HG03108 (cell line): ENCODE results near the gene RCOR3.
"Not testable (repeated sequence)": the region's sequence is repeated elsewhere in the genome, so short reads cannot be mapped to it uniquely, and the experiment has no call there.

Source experiments
- ATAC-seq: cut with Tn5 transposase; IDR thresholded peaks from one replicate; pipeline ENCODE4 v1.9.1; 2021; ENCODE audit warnings: moderate library complexity; ENCODE audit not compliant: unreplicated experiment

The RCOR3 gene

DNA sequence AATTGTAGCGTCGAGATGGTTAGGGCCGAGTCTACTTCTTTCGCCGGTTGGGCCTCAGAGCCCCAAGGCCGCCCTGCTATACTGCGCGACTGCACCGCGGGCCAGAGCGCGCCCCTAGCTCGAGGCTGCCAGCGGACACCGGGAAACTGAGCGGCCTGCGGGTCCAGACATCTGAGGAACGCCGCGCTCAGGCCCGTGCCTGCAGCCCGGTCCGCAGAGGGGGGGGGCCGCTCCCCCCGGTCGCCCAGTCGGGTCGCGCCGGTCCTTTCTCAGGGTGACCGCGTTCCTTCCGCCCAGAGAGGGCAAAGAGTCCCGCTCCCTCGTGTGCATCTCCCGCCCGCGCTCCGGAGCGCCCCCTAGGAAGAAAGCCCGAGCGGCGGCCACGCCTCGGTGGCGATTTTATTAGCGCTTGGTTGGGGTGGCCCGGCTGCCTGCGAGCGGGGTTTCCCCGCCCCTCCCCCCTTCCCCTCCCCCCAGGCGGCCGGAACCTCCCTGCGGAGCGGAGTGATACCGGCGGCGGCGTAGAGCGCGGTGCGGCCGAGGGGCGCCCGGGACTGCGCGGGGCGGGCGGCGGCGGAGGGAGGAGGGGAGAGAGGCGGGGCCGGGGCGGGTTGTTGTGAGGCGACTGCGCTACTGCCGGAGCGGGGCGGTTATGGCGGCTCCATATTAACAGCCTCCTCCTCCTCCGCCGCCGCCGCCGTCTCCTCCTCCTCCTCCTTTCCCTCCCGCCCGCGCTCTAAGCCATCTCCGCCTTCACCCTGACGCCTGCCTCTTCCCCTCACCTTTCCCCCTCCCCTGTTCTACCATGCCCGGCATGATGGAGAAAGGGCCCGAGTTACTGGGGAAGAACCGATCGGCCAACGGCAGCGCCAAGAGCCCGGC lies at the start of gene RCOR3:
Gene RCOR3, plus strand, starts transcription at position 611 of the 882 bp plus-strand sequence. Its CDS starts 195 bp downstream, at position 806.
- peak; percentile 69 for ATAC-seq

DNA sequence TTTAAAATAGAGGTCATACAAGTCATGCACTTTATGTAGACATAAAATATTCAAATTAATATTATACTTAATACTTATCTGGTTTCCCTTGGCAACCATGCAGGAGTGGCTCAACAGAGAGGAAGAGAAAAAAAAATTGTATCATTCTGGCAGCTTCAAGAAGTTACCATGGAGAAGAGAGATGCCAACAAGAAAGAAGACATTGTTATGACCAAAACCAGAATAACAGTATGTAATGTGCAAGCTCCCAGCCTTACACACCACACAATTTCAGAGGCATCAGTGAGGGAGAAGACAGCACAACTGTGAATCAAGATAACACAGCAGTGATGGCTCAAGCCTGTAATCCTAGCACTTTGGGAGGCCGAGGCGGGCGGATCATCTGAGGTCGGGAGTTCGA lies 49.1 kb upstream of the RCOR3 start:
- ATAC-seq: no peak

DNA sequence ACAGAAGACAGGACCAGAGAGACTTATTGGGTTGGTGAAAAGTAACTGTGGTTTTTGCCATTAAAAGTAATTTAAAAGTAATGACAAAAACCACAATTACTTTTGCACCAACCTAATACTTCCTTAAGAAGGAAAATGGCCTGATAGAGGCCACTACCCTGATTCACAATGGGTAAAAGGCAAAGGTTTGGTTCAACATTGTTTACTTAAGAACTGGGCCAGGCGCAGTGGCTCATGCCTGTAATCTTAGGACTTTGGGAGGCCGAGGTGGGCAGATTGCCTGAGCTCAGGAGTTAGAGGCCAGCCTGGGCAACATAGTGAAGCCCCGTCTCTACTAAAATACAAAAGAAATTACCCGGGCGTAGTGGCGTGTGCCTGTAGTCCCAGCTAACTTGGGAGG lies 48.2 kb upstream of the RCOR3 start:
- ATAC-seq: no peak

DNA sequence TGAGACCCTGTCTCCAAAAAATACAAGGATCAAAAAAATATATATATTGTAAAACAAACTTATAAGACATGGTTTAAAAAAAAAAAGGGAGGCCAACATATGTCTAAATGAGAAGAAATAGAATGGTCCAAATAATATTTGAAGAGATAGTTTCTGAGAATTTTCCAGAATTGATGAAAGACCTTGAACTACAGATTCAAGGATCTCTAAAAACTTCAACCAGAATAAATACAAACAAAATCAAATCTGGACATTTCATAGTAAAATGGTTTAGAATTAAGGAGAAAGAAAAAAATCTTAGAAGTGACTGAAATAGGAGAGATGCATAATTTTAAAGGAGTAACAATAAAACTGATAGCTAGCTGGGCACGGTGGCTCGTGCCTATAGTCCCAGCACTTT lies 45.5 kb upstream of the RCOR3 start:
- ATAC-seq: no peak

DNA sequence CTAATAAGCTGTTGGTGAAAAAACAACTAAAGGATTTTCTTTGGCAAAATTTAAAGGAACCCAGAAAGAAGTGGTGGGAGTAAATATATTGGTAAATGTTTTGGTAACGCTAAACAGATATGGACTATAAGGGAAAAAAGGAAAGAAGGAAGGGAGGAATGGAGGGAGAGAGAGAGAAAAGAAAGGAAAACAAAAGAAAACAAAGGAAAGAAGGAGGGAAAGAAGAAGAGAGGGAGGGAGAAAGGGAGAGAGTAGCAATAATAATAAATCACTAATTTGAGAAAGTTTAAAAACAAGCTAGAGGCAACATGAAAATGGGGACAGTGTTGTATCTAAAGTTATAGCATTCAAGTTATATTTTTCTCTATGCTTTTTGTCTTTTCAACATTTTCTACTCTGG lies 43.6 kb upstream of the RCOR3 start:
- ATAC-seq: no peak

DNA sequence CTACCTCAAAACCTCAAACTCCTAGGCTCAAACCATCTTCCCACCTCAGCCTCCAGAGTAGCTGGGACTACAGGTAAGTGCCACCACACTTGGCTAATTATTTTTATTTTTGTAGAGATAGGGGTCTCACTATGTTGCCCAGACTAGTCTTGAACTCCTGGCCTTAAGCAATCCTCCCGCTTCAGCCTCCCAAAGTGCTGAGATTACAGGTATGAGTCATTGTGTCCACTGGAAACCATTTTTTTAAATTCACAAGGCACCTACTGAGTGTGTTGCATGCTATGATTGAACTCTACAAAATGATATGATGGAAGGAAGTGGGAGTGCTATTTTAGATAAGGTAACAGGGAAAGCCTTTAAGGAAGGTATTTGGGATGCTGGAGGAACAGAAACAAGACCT lies 41.8 kb upstream of the RCOR3 start:
- no peak for ATAC-seq

DNA sequence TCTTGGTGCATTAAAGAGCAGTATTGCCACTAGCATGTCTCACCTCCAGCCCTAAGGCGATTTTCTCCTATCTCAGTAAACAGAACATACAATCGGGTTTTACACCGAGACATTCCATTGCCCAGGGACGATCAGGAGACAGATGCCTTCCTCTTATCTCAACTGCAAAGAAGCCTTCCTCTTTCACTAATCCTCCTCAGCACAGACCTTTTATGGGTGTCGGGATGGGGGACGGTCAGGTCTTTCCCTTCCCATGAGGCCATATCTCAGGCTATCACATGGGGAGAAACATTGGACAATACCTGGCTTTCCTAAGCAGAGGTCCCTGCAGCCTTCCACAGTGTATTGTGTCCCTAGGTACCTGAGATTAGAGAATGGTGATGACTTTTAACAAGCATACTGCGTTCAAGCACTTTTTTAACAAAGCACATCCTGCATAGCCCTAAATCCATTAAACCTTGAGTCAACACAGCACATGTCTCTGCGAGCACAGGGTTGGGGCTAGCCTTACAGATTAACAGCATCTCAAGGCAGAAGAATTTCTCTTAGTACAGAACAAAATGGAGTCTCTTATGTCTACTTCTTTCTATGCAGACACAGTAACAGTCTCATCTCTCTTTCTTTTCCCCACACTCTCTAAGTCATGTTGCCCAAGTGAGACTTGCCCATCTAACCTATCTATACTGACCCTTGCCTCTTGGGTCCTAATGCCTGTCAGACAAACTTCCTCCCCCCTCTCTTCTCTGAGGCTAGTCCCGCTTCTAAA lies 36.5 kb upstream of the RCOR3 start:
- not testable (repeated sequence) for ATAC-seq

DNA sequence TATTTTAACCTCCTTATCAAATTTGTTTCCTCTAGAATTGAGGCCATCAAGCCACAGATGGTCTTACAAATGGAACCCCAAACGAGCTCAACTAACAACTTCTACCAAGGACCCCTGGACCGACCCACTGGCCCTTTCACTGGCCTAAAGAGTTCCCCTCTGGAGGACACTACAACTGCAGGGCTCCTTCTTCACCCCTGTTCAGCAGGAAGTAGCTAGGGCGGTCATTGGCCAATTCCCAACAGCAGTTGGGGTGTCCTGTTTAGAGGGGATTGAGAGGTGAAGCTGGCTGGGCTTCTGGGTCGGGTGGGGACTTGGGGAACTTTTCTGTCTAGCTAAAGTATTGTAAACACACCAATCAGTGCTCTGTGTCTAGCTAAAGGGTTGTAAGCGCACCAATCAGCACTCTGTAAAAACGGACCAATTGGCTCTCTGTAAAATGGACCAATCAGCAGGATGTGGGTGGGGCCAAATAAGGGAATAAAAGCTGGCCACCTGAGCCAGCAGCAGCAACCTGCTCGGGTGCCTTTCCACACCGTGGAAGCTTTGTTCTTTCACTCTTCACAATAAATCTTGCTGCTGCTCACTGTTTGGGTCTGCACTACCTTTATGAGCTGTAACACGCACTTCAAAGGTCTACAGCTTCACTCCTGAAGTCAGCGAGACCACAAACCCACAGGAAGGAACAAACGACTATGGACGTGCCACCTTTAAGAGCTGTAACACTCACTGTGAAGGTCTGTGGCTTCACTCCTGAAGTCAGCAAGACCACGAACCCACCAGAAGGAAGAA lies 30.4 kb upstream of the RCOR3 start:
- not testable (repeated sequence) for ATAC-seq

DNA sequence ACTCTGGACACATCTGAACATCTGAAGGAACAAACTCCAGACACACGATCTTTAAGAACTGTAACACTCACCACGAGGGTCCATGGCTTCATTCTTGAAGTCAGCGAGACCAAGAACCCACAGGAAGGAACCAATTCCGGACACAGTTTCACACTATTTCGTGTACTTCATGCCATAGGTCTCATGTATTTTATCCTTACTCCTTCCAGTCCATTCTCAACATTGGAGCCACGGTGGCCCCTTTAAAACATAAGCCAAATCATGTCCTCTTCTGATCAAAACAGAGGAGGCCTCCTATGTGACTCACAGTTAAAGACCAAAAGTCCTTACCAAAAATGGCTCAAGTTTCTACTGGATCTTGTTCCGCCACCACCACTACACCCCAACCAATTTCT lies 29.8 kb upstream of the RCOR3 start:
- no peak for ATAC-seq

DNA sequence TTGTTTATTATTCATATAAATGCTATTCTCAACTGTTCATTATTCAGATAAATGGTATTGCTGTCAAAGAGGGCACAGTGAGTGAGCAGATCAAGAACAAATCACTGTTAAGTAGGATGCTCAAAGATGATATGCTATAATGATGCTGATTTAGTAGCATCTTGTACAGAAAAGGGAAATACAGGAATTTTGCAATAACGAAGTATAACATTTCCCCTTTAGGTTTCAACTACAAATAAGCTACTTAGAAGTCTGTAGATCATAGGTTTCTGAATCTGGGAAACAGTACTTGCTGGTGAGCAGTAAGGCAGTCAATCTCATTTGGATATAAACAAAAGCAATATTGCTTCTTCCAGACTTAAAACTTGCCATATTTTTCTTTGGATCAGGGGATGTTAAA lies 27.3 kb upstream of the RCOR3 start:
- no peak for ATAC-seq

DNA sequence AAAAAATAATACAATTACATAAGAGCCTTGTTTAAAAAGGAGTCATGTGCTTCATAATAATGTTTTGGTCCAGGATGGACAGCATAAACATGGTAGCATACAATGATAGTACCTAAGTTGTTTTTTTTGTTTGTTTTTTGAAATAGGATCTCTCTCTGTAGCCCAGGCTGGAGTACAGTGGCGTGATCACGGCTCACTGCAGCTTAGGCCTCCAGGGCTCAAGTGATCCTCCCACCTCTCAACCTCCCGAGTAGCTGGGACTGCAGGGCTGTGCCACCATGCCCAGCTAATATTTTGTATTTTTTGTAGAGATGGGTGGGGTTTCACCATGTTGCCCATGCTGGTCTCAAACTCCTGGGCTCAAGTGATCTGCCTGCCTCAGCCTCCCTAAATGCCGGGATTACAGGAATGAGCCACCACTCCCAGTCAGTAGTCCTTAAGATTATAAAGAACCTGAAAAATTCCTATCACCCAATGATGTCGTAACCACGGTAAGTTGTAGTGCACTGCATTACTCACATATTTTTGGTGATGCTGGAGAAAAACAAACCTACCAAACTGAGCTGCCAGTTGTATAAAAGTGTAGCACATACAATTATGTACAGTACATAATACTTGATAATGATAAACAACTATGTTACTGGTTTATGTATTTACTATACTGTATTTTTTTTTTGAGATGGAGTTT lies 22.4 kb upstream of the RCOR3 start:
- ATAC-seq: no peak

DNA sequence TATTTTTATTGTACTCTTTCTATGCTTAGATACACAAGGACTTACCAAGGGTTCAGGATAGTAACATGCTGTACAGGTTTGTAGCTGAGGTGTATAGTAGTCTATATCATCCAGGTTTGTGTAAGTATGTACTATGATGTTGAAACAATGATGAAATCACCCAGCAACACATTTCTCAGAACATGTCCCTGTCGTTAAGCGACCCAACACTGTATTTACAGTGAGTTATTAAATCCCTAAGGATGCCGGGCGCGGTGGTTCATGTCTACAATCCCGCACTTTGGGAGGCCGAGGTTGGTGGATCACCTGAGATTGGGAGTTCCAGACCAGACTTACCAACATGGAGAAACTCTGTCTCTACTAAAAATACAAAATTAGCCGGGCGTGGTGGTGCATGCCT lies 21.6 kb upstream of the RCOR3 start:
- no peak for ATAC-seq

DNA sequence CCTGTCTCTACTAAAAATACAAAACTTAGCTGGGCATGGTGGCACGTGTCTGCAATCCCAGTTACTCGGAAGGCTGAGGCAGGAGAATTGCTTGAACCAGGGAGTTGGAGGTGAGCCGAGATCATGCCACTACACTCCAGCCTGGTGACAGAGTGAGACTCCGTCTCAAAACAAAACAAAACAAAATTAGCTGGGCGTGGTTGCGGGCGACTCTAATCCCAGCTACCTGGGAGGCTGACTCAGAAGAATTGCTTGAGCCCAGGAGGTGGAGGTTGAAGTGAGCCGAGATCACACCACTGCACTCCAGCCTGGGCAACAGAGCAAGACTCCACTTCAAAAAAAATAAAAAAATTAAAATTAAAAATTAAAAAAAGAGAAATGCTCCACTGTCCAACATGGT lies 18.6 kb upstream of the RCOR3 start:
- not testable (repeated sequence) for ATAC-seq

DNA sequence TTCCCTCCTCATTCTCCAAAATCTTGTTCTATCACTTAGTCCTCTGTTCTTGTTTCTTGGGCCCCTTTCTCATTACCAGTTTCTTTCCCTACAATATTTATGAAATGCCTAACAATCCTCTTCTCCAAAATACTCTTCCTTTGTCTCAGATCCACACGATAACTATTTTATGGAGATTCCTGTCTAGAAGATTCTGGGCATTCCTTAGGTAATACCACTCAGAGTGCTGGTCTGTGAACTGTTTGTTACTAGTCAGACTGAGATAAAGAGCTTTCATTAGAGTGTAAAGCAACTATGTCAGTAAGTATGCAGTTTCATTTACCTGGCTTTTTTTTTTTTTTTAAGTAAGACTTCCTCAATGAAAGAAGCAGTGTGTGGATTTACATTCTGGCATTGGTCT lies 18.1 kb upstream of the RCOR3 start:
- ATAC-seq: no peak

DNA sequence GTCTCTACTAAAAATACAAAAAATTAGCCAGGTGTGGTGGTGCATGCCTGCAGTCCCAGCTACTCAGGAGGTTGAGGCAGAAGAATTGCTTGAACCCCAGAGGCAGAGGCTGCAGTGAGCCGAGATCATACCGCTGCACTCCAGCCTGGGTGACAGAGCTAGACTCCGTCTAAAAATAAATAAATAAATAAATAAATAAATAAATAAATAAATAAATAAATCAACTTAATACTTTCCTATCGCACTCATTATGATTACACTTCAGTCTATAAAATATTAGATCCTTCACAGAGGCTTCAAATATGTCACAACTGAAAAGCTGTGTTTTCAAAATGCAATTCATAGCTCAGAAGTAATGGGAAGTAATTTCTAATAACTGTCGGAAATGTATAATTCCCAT lies 15.5 kb upstream of the RCOR3 start:
- not testable (repeated sequence) for ATAC-seq

DNA sequence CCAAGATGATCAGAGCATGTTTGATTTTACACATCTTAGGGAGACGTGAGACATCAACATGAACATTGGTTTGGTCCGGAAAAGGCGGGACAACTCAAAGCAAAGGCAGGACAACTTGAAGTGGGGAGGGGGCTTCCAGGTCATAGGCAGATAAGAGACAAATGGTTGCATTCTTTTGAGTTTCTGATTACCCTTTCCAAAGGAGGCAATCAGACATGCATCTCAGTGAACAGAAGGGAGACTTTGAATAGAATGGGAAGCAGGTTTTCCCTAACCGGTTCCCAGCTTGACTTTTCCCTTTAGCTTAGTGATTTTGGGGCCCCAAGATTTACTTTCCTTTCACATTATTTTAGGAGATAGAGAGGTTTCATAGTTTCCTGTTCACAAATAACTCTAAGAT lies 12.6 kb upstream of the RCOR3 start:
- not testable (repeated sequence) for ATAC-seq

DNA sequence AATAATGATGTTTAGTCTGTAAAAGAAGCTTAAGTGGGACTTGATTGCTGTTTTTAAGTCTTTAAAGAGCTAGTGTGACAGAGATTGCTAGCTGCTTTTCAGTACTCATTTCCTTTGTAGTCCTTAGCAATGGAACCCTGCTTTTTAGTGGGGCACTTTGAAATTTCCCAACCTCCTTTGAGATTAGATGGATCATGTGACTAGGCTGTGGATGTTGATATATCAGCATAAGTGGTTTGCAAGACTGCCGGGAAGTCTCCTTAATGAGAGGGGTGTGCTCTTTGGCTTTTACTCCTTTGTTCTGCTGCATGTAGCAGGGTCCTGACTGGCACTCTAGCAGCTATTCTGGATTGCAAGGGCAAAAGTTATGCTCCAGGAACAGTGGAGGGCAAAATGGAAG lies 11.2 kb upstream of the RCOR3 start:
- ATAC-seq: no peak

DNA sequence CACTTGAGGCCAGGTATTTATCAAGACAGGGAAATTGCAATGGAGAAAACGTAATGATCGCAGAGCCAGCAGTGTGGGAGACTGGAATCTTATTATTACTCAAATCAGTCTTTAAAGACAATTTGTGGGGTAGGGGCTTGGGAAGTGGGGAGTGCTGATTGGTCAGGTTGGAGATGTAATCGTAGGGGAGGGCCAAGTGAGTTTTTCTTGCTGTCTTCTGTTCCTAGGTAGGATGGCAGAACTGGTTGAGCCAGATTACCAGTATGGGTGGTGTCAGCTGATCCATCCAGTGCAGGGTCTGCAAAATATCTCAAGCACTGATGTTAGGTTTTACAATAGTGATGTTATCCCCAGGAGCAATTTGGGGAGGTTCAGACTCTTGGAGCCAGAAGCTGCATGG lies 9.6 kb upstream of the RCOR3 start:
- not testable (repeated sequence) for ATAC-seq

DNA sequence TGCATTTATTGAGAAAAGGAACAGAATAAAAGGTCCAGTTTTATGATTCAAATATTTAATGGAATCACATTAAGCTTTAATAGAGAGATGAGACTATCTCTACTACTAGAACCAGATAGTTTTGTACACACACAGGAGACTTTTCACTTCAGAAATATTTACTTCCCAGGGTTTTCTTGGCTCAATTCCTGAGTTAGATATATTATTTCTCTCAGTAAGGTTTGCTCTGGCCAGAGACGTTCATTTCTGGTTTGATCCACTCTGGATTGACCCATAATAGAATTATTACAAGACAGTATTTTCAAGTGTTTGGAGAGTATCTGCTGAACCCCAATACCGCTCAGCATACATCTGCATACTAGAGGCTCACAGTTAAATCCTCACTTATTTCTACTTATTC lies 1.3 kb upstream of the RCOR3 start:
- no peak for ATAC-seq

DNA sequence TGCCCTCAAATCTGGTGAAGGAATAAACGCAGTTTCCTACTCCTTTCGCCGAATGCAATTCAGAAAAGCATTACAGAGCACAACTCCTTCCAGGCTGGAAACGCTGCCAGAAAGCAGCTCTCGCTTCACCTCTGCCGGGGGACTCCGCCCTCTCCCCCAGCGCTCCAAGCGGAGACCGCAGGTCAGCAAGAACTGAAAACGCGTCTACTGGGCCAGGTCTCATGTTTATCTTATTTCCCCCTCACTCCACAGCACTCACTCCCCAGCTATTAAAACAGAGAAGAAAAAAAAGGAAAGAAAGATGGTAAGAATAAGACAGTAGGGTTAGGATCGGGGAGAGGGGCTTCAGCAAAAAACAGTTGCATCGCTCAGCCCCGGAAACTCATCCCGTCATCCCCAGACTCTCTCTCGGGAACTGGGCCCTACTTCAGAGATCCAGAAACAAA lies 833 bp upstream of the RCOR3 start:
- peak; percentile 32 for ATAC-seq

DNA sequence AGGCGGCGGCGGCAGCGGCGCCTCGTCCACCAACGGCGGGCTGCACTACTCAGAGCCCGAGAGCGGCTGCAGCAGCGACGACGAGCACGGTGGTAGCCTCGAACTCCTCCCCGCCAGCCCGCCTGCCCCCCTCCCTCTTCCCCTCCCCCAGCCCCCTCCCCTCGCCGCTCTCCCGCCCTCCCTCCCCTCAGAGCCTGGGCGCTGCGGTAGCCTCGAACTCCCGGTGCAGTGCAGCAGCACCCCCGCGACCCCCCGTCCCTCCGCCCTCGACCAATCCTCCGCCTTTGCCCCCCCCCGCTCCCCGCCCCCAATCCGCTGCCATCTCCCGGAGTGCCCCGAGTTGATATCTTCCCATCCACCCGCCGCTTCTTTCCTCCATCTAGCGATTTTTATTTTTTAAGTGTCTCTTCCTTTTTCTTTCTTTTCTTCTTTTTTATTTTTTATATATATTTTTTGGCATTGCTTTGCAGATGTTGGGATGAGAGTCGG lies 516 bp downstream of the RCOR3 start:
- ATAC-seq: no peak
